DMS79 treated with DMSO at 0.1 percent for 48 hours (cell line): ENCODE results near the gene GRHL3.

ENCODE experiments used
- DNase-seq: peaks from one replicate; lab custom pipeline; 2025; lab: John Stamatoyannopoulos, UW

GRHL3 gene

GRCh38 chr1:24373044-24373443 is 53.9 kb downstream of the GRHL3 start:
- no peak for DNase-seq

- DNase-seq, result no peak
These were observed 54.6 kb downstream of the GRHL3 start for GRCh38 chr1:24373710-24374109.

GRCh38 chr1:24374891-24375786 is 56.0 kb downstream of the GRHL3 start:
- no peak for DNase-seq

- DNase-seq, result no peak
These were observed 60.7 kb downstream of the GRHL3 start for GRCh38 chr1:24379733-24380315.

GRCh38 chr1:24380508-24380907 is 61.4 kb downstream of the GRHL3 start:
- no peak for DNase-seq

GRCh38 chr1:24381256-24381655 is 62.1 kb downstream of the GRHL3 start:
- no peak for DNase-seq

GRCh38 chr1:24382165-24382577 is 63.0 kb downstream of the GRHL3 start:
- no peak for DNase-seq

GRCh38 chr1:24383381-24383940 is 64.3 kb downstream of the GRHL3 start:
- no peak for DNase-seq

GRCh38 chr1:24384251-24385090 is 65.3 kb downstream of the GRHL3 start:
- peak; percentile 32 for DNase-seq

GRCh38 chr1:24385160-24385940 is 66.2 kb downstream of the GRHL3 start:
- no peak for DNase-seq

GRCh38 chr1:24386241-24386640 is 67.1 kb downstream of the GRHL3 start:
- DNase-seq, result peak; percentile 90

- DNase-seq, result no peak
These were observed 67.8 kb downstream of the GRHL3 start for GRCh38 chr1:24386931-24387330.

- no peak for DNase-seq
These were observed 68.5 kb downstream of the GRHL3 start for GRCh38 chr1:24387636-24388175.

GRCh38 chr1:24388331-24388885 is 69.3 kb downstream of the GRHL3 start:
- DNase-seq, result no peak

GRCh38 chr1:24389231-24389678 is 70.1 kb downstream of the GRHL3 start:
- DNase-seq, result no peak

- peak; percentile 75 for DNase-seq
These were observed 72.0 kb downstream of the GRHL3 start for GRCh38 chr1:24390924-24391782.

GRCh38 chr1:24391882-24392603 is 72.9 kb downstream of the GRHL3 start:
- DNase-seq, result peak; percentile 72

GRCh38 chr1:24392604-24392946 is 73.4 kb downstream of the GRHL3 start:
- no peak for DNase-seq

GRCh38 chr1:24392982-24393650 is 74.0 kb downstream of the GRHL3 start:
- no peak for DNase-seq
